Measurements from ENCODE around the gene LSG1.
"Not testable (repeated sequence)": the region's sequence is repeated elsewhere in the genome, so short reads cannot be mapped to it uniquely, and the experiment has no call there.

The LSG1 gene

GRCh38 chr3:194647747-194648146 lies 24.2 kb downstream of the LSG1 start:
- DNase-seq = no peak

- DNase-seq = no peak
These were observed 29.2 kb downstream of the LSG1 start for GRCh38 chr3:194642769-194643168.

- peak; percentile 34 for DNase-seq
These were observed 31.2 kb downstream of the LSG1 start for GRCh38 chr3:194640829-194641228.

- DNase-seq = no peak
These were observed 32.9 kb downstream of the LSG1 start for GRCh38 chr3:194638991-194639605.

DNA sequence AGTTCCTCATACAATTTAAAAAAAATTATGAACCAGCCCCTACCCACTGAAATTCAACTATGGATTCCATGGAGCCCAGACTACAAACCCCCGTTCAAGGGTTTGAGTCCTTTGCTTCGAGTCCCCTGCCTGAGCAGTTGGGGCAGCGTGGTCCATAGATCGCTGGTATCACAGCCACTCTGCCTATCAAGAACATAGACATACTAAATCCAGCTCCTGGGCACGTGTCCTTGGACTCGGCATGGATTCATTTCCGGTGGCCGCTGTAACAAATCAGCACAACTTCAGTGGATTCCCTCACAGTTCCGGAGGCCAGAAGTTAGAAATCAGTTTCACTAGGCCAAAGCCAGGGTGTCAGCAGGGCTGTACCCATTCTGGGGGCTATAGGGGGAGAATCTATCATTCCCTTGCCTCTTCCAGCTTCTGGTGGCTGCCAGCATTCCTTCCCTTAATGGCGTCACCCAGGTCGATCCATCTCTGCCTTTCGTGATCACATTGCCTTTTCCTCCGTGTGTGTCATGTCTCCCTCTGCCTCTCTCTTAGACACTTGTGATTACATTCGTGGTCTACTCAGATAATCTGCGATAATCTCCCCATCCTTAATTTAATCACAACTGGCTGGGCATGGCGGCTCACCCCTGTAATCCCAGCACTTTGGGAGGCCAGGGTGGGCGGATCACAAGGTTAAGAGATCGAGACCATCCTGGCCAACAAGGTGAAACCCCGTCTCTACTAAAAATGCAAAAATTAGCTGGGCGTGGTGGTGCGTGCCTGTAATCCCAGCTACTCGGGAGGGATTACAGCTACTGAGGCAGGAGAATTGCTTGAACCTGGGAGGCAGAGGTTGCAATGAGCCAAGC lies 34.2 kb downstream of the LSG1 start:
- no peak for DNase-seq

DNA sequence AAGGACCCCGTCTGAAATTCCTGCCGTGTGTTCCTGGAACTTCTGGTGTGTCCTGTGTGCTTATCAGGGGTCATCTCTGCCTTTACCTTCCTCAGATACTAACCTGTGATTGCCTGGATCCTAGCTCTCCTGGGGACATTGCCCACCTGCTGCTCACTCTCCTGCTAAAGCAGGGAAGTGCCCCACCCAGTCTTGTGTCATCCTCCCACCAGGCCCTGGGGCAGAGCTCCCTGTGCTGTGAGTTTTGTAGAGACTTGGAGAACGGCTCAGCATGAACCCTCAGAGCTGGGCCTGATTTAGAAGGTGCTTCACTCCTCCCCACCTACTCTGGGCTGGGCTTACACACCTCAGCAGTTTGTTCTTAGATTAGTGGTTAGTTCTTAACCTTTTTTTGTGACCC lies 34.9 kb downstream of the LSG1 start:
- no peak for DNase-seq

- DNase-seq = peak; percentile 62
These were observed 38.5 kb downstream of the LSG1 start, which contains the start of gene TMEM44 for GRCh38 chr3:194633349-194634004. Gene TMEM44 (minus strand): TSS chr3:194633419. CDS start chr3:194633215, 204 bp downstream.

- no peak for DNase-seq
These were observed 39.1 kb downstream of the LSG1 start for GRCh38 chr3:194632809-194633348.

DNA sequence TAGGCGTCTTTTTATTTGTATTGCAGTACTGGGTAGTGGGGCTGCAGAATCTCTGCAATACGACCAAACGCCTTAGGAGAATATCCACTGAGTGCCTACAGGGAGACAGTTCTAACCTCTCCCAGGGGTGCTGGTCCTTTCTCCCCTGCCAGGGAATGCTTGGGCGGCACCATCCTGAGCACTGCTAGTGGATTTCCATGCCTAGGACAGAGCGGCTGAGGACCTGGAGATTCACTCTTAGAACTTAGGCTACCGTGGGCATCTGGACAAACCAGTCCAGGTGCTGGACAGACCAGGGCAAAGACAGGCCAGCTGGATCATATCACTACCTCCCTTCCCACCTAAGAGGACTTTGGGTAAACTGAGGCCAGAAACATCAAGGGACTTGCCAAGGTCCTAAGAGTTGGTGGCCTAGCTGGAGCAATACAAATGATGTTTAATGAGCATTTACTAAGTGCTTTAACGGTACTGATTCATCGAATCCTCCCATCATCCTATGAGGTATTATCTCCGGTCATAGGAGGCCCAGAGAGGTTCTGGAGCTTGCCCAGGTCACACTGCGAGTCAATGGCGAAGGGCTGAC lies 39.7 kb downstream of the LSG1 start:
- DNase-seq = no peak

GRCh38 chr3:194631696-194632095 lies 40.3 kb downstream of the LSG1 start:
- no peak for DNase-seq

DNA sequence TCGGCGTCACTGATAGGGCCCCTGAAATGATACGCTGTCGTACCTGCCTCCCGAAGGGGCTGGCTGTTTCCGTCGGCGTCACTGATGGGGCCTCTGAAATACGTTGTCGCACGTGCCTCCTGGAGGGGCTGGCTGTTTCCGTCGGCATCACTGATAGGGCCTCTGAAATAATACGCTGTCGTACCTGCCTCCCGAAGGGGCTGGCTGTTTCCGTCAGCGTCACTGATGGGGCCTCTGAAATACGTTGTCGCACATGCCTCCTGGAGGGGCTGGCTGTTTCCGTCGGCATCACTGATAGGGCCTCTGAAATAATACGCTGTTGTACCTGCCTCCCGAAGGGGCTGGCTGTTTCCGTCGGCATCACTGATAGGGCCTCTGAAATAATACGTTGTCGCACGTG lies 41.3 kb downstream of the LSG1 start:
- not testable (repeated sequence) for DNase-seq

- DNase-seq = no peak
These were observed 47.0 kb downstream of the LSG1 start for GRCh38 chr3:194624956-194625355.

- no peak for DNase-seq
These were observed 48.3 kb downstream of the LSG1 start for GRCh38 chr3:194623449-194624290.

- DNase-seq = no peak
These were observed 49.2 kb downstream of the LSG1 start for GRCh38 chr3:194622621-194623340.

DNA sequence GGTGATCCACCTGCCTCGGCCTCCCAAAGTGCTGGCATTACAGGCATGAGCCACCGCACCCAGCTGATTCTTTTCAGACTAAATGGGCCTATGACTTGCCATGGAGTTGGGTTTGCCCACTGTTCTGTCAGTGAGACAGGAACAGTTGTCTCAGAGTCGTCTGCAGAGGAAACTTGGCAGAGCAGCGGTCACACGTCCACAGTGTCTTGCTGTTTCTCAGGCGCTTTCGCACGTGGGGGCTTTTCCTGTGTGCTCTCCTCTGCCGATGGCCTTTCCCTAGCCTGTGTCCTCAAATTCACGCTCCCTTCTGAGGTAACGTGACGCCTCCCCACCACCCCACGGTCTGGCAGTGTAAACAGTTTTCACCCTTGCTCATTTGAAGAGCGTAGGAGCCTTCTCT lies 50.0 kb downstream of the LSG1 start:
- no peak for DNase-seq

DNA sequence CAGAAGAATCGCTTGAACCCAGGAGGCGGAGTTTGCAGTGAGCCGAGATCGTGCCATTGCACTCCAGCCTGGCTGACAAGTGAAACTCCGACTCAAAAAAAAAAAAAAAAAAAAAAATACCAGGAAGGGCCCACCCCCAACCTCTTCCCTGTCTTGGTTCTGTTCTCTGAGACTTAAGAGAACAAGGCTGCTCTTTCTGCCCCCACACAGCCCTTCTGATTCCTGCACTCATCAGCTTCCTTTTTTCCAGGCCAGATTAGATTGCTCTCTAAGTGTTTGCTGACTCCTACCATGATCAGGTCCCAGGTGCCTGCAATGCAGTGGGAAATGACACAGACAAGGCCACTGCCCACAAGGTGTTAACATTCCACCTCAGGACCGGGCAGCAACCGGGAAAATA lies 51.8 kb downstream of the LSG1 start:
- DNase-seq = no peak

DNA sequence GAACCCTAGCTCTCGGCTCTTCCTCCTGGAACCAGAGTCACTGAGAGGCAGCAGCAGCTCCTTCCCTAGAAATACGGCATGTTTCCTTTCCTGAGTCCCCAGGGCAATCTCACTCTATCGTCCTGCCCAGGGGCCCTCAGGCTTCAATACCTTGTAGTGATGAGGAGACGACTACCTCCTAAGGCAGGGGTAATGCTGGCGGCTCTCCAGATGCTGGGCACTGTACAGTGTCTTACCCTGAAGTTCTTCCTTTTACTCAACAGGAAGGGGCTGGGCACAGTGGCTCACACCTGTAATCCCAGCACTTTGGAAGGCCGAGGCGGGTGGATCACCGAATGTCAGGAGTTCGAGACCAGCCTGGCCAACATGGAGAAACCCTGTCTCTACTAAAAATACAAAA lies 52.2 kb downstream of the LSG1 start:
- no peak for DNase-seq

GRCh38 chr3:194618858-194619608 lies 53.0 kb downstream of the LSG1 start:
- no peak for DNase-seq

GRCh38 chr3:194617827-194618226 lies 54.2 kb downstream of the LSG1 start:
- no peak for DNase-seq

GRCh38 chr3:194617143-194617671 lies 54.8 kb downstream of the LSG1 start:
- DNase-seq = no peak
